IPS DF 4.7 (cell line): Measurements from ENCODE around the gene POU6F2.
"Not testable (repeated sequence)": the region's sequence is repeated elsewhere in the genome, so short reads cannot be mapped to it uniquely, and the experiment has no call there.

Experiments
- DNase-seq: peaks from one replicate; pipeline ENCODE4 v3.0.0-alpha.2; 2013; ENCODE audit warnings: low spot score; ENCODE audit errors: extremely low read depth

Gene POU6F2

GRCh38 chr7:39186671-39187070 is 209.0 kb downstream of the POU6F2 start:
- DNase-seq = no peak

DNA sequence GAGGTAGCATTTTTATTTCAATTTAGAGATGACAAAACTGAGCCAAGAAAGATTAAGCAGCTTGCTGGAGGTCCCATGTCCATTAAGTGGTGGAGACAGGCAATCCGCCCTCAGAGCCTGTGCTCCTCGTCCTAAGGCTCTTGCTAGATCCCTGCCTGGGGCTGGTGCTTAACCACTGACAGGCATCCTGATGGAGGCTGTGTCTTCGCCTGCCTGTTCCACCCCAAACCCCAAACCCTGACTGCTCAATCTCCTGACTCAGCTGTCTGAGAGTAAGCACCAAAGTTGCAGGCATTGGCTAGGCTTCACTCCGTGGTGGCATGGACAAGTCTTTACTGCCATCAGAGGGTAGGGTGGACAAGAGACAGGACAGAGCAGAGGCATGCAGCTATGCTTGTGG is 209.4 kb downstream of the POU6F2 start:
- no peak for DNase-seq

DNA sequence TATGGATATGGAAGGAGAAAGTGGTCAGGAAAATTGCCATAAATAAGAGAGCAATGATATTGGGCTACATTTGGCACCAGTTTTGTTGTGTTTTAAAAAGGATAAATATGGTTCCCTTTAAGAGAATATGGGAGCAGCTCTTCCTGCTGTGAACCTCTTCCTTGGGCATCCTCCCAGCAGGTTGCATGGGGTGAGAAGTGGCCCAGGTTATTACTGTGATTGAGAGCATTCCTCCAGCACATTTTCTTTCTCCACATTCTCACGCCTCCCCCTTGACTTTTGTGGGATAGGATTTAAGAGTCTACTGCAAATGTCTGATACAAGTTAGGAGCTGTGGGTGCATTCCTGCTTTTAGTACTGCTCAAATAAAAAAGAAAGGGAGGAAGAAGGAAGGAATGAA is 214.8 kb downstream of the POU6F2 start:
- no peak for DNase-seq

DNA sequence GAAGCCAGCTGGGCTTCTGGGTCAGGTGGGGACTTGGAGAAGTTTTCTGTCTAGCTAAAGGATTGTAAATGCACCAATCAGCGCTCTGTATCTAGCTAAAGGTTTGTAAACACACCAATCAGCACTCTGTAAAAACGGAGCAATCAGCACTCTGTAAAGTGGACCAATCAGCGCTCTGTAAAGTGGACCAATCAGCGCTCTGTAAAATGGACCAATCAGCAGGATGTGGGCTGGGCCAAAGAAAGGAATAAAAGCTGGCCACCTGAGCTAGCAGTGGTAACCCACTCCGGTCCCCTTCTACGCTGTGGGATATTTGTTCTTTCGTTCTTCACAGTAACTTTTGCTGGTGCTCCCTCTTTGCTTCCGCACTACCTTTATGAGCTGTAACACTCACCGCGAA is 216.7 kb downstream of the POU6F2 start:
- not testable (repeated sequence) for DNase-seq

- no peak for DNase-seq
These were observed 218.3 kb downstream of the POU6F2 start for GRCh38 chr7:39195967-39196366.

GRCh38 chr7:39197831-39198230 is 220.1 kb downstream of the POU6F2 start:
- no peak for DNase-seq

- DNase-seq = no peak
These were observed 220.8 kb downstream of the POU6F2 start for GRCh38 chr7:39198556-39198955.

DNA sequence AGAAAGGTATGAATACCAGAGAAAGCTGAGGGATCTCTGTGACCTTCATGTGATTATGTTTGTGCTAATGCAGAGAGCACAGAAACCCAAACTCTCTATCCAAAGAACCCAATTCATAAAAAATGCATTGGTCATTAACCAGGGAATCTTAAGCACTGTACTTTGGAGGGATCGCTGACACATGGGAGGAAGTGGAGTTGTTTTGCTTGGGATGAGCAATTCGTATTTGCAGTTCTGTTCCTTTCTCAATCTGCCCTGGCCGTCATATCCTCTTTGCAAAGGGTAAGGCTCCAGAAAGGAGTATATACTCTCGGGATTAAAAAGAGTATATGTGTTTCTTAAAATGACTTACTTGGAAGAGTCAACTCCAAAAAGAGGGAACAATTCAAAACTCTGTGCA is 221.3 kb downstream of the POU6F2 start:
- DNase-seq = no peak

GRCh38 chr7:39199951-39200350 is 222.2 kb downstream of the POU6F2 start:
- DNase-seq = no peak

DNA sequence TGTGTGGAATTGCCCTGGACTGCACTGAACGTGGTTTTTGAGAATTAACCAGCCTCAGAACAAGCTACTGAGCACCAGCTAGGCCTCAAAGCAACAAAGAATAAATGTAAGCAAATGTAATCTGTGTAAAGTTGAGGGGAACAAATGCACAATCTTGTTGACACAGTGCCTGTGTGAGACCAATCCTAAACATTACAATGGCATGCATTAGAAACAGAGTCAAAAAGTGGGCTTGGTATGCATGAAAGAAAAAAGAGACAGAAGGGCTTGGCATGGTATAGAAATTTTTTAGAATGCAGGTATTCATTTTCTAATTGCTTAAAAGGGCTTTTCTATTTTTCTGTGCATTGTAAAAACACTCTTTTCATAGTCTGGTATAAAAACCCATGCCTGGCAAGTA is 224.3 kb downstream of the POU6F2 start:
- no peak for DNase-seq

GRCh38 chr7:39210362-39210761 is 232.7 kb downstream of the POU6F2 start:
- DNase-seq = no peak

GRCh38 chr7:39211581-39211980 is 233.9 kb downstream of the POU6F2 start:
- DNase-seq = no peak

DNA sequence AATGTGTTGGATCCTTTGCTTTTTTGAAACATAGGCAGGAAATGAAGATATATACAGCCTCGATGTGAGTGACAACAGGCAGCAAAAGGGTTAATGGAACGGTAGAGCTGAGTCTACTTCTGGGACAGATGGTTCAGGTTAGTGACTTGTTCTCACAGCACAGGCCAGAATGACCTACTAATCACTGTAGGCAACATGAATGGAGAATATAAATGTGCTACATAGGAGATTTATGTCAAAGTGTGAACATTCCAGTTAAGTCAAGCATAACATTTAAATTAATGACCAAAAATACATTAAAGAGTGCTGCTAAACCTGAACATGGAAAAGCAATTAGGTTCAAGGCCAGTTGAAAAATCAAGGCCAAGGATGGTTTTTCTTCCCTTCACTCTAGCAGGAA is 235.2 kb downstream of the POU6F2 start:
- DNase-seq = no peak

- DNase-seq = no peak
These were observed 240.1 kb downstream of the POU6F2 start for GRCh38 chr7:39217783-39218182.

GRCh38 chr7:39219869-39220268 is 242.2 kb downstream of the POU6F2 start:
- DNase-seq = no peak

DNA sequence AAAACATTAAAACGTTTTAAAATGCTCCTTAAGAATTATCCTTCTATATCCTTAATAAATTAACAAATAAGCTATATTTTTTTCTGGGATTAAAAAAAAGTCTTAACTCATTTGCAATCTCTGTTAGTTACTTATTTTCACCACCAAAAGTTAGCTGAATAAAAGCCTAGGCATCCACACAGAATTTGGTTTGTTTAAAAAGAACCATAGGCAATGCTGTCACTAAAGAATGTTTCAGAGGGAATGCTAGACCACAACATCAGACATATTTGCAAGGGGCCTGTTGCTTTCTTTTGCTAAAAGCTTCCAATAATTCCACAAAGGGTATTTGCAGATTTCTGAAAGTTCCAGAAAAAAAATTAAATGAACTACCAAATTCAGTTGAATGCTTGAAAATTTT is 244.2 kb downstream of the POU6F2 start:
- DNase-seq = no peak

DNA sequence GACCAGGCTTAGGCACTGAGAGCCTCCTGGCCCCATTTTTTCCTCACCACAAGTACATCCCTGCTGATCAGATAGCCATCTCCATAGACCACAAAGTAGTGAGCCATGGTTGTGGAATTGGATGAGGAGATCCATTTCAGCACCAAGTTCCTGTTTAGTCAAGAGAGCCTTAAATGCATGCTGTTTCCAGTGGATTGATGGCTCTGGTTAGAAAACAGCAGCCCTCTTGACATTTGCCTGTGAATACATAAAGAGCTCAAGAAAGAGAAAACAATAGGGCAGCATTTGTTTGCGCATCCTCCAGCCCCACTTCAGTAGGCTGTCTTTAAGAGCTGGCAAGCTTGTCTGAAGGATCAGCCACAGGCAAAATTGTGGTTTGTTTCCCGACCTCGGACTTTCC is 251.2 kb downstream of the POU6F2 start:
- peak; percentile 14 for DNase-seq

DNA sequence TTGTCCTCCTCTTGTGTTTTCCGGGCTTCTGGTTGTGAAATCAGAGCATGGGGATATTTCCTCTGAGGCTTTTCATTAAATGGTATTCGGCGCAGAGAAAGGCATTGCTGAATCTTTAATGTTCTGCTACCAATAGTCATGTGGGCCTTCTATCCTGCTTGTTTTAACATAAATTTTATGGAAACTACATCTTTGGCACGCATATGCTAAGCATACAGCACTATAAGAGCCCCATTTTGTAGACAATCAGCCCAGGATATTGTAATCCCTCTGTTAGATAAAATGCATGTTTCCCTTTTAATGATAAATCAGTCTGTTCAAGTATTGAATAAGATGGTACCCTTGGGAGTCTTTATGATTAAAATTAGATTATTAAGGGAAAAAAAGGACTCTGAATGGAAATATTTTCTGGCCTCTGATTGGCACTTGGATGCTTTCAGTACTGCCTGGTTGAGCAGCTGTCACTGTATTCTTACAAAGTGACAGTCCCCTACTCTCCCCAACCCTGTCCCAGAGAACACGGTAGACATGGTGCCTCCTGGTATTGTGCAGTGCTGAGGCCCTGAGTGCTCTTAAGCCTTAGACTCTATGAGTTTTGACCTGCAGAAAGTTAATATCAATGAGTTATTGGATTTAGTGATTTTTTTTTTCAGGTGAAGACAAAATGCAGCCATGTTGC is 256.3 kb downstream of the POU6F2 start:
- no peak for DNase-seq

DNA sequence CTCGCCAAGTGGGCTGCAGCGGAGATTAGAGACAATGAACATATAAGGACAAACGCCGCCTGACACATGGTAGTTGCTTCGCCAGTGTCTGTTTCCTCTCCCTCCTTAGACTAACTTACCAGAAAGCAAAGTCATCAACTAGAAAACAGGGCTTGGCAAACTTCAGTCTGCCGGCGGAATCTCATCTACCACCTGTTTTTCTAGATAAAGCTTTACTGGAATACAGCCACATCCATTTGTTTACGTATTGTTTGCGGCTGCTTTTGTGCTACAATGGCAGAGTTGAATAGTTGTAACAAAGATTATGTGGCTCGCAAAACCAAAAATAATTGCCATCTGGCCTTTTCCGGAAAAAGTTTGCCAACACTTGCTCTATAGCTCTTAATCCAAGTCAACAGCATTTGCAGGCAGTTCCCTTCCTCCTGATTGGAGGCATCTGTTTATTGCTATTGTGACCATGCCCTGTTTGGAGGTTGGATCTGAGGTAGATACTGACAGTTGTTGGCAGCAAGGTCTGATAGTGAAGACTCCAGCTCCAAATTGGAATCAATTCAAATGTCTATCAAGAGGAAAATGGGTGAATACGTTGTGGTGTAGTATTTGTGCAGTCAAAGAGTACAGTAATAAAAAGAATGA is 260.6 kb downstream of the POU6F2 start:
- DNase-seq = no peak

GRCh38 chr7:39240864-39241263 is 263.2 kb downstream of the POU6F2 start:
- no peak for DNase-seq

- no peak for DNase-seq
These were observed 269.9 kb downstream of the POU6F2 start for GRCh38 chr7:39247576-39247975.

GRCh38 chr7:39248041-39248691 is 270.5 kb downstream of the POU6F2 start:
- no peak for DNase-seq

GRCh38 chr7:39248692-39249090 is 271.0 kb downstream of the POU6F2 start:
- DNase-seq = no peak
